HG03432 (cell line): Measurements from ENCODE around the gene ANKRD37.

Experiments
- ATAC-seq: cut with Tn5 transposase; IDR thresholded peaks from one replicate; pipeline ENCODE4 v1.9.1; 2021; ENCODE audit warnings: mild to moderate bottlenecking, moderate library complexity; ENCODE audit not compliant: unreplicated experiment

The ANKRD37 gene

DNA sequence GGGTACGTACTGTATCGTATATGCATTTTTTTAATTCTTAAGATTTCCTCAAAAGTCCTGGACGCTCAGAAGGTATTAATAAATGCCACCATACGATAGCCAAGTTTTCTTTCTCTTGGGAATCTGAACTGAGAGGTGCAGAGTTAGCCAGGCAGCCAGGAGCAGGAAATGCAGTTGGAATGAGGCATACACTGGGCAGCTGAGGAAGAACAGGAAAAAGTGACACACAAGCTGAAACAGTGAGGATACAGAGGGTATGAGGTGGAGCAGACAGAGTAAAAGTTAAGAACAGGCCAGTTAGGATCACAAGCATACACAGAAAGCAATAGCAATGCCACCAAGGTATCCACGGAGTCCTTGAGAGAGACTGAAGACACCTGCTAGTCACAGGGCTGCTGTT is 15.8 kb downstream of the ANKRD37 start:
- no peak for ATAC-seq

DNA sequence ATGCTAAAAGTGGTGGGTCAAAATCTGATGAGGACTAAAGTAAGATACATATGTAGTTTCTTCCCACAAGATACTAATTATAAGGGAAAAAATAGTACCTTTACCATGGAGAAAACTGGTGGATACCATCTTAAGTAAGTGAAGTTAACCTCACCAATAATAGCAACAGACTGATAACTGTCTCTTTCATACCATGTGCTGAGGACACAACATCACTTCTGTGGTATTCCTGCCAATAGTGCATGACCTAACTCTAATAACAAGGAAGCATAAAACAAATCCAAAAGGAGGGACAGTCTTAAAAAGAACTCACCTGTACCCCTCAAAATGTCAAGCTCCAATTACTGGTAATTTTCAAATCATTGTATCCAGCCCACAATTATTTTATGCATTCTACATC is 20.3 kb downstream of the ANKRD37 start:
- ATAC-seq = no peak

DNA sequence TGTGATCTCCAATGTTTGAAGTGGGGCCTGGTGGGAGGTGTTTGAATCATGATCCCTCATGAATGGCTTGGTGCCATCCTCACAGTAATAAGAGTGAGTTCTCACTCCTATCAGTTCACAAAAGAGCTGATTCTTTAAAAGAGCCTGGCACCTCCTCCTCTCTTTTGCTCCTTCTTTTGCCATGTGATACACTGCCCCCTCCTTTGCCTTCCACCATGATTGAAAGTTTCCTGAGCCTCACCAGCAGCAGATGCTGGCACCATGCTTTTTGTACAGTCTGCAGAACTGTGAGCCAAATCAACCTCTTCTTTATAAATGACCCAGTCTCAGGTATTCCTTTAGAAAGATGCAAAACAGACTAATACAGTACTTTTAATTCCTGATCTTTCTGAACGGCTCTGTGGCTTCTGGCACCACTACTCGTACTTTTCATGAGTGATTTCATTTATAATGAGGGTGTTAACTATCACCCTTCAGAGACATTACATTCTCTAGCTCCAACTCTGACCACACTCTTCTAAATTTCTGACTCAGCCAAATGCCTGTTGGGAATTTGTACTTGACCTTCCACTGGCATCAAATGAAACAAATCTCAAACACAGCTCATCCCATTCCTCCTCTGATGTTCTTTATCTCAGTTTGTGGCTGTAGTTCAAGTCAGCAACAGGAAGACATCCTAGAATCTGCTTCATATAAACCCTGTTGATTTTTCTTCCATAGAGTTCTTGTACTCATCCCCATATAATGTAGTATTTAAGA is 24.9 kb downstream of the ANKRD37 start:
- ATAC-seq = no peak

DNA sequence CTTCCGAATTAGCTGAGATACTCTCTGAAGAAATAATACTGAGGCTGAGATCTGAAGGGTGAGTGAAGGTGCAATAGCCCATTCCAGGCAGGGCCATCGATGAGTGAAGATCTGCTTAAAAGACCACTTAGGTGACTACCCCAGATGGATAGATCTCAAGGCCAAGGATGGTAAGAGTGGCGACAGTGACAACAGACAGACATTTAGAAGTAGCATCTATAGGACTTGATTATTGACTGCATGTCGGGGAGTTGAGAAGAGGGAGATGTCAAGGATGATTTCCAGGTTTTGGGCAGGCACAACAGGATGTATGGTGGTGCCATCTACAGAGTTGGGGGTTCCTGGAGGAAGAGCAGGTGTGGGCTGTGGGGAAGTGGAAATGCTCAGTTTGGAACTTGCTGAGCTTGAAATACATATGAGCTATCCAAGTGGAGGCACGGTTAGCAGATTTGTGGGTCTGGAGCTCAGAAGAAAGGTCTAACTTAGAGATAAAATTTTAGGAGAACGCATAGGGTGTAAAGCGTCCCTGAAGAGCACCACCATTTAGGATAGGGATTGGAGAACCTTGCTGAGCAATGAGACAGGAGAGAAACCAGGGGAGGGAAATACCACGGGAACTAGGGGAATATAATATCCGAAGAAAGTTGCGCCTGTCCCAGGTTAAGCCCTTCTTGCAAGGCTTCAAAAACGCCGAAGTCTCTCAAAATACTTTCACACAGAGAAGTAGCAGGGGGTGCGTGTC is 28.4 kb downstream of the ANKRD37 start:
- peak; percentile 7 for ATAC-seq

DNA sequence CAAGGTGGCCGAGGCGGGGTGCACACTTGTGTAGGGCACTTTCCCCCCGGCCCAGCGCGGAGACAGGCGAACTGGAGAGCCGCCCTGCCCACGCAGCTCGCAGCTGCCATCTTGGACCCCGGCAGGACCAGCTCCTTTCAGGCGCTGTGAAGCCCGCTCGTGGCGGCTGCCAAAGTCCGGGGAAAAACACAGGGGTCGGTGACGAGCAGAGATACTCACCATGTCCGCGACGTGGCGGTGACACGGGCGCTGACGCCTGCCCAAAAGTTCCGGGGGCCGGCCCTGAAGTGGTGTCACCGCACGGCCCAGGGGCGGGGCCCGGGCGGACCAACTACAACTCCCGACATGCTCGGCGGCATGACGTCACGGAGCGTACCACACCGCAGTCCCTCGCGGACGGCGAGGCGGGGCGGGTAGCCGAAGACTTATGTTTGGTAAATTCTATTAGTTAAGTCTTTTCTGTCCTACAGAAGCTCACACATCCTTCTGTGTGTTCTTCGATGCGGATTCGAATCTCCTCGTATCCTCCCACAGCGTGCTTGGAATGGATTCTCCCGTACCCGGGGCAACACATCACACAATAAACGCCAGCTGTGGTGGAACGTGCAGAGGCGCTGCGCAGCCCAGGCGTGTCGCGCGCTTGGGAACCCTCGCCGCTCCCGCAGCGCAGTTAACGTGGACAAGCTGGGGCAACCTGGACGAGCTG is 29.2 kb downstream of the ANKRD37 start, which contains the start of gene UFSP2:
TSS of gene UFSP2 (minus strand) at position 318 of the 706 bp plus-strand sequence. CDS start at position 222, 96 bp downstream.
- peak; percentile 95 for ATAC-seq

DNA sequence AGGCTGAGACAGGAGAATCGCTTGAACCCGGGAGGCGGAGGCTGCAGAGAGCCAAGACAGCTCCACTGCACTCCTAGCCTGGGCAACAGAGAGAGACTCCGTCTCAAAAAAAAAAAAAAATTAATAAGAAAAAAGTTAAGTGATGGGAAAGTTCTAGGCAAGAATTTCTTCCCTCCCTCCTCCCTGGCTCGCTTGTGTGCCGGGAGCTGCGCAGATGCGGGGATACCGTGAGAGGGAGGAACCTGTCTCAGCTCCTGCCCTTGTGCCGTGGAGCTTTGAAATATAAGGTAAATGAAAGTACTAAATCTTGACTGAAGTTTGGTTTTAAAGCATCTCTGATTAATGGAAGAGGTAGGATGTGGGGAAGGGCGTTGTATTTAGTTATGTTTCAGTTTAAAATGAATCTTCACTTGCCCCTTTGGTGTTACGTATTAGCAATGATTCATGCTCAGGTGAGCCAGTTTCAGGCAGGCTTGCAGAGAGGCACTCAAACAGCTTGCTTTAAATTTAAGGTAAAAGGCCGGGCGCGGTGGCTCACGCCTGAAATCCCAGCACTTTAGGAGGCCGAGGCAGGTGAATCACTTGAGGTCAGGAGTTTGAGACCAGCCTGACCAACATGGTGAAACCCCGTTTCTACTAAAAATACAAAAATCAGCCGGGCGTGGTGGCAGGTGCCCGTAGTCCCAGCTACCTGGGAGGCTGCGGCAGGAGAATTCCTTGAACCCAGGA is 30.5 kb downstream of the ANKRD37 start:
- no peak for ATAC-seq

DNA sequence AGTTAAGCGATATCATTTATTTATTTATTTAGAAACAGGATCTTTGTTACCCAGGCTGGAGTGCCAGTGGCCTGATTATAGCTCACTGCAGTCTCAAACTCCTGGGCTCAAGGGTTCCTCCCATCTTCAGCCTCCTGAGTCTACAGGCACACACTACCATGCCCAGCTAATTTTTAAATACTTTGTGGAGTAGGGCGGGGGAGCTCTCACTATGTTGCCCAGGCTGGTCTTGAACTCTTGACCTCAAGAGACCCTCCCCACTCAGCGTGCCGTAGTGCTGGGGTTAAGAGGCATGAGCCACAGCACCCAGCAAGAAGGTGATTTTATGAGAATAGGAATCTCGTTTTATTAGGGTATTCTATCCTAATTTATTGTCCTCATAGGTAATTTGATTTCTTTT is 33.0 kb downstream of the ANKRD37 start:
- no peak for ATAC-seq

DNA sequence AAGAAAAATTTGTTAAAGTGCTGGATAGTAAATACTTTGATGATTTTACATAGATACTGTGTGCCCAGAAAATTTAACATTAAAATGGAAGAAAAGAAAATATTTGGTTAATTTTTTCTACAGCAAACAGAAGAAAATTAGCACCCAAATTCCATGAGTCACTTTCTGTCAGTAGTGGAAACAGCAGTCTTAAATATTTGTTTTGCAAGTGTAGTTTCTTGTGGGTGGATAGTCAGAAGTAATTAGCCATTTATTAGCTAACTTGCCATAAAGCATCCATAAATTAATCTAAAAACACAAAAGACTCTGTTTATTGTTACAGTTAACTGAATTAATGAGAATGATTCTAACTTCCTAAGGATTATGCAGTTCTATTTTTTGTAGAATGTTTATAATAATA is 38.8 kb downstream of the ANKRD37 start:
- ATAC-seq = no peak

DNA sequence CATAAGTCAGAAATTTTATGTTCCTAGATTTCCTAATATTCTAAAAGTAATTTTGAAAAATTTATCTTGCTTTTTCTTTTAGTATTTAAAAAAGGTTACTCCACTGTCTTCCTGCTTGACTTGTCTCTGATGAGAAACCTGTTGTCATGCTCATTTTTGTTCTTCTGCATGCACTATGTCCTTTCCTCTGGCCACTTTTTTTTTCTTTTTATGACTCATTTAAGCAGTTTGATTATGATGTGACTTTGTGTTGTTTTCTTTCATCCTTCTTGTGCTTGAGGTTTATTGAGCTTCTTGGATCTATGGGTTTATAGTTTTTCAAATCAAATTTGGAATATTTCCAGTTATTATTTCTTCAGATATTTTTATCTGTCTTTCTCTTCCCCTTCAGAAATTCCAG is 41.2 kb downstream of the ANKRD37 start:
- ATAC-seq = peak; percentile 87

DNA sequence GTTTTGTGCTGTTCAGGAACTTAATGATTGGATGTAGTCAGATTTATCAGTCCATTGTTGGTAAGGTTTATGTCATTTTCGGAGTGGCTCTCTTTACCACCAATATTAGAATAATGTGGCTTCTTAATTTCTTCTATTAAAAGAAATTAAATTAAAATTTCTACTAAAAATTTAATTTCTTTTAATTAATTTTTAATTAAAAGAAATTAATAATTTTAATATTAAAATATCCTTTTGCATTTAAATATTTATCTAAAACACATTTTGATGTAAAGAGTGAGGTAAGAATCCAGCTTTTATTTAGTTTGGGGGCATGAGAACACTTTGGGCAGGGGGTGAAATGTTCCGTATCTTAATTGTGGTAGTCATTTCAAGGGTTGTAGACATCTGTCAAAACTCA is 44.8 kb downstream of the ANKRD37 start:
- no peak for ATAC-seq

DNA sequence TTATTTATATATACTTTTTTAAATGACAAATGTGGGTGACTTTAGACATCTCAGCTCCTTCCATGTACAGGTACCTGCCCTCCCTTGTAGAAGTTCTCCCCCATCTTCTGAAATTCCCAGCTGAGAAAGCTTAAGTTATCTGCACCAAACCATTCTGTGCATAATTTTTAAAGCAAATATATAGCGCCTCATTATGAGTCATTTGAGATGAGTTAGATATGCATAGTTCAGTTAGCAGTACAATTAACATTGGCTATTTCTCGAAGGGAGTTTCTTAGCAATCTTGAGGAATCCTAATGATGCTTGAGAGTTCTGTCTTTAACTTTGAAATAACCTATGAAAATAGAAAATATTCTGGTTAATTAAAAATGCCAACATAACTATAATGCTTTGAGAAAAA is 48.6 kb downstream of the ANKRD37 start:
- no peak for ATAC-seq
